Spleen (tissue), 7 donors: ENCODE data around the gene HCFC1R1.
"Not testable (repeated sequence)": the region's sequence is repeated elsewhere in the genome, so short reads cannot be mapped to it uniquely, and the experiment has no call there.

Experiments
- POLR2A ChIP-seq, 3 donors: fragments of 450-650 bp; IDR thresholded peaks; one replicate each; pipeline ENCODE4 v1.5.1; 2017; ENCODE audit warnings: antibody characterized with exemption in 3 of 3, mild to moderate bottlenecking in 1 of 3
- POLR2AphosphoS5 ChIP-seq, 3 donors: sonication (generic); formaldehyde crosslinking; IDR thresholded peaks; one replicate each; pipeline ENCODE4 v1.5.1; 2017; ENCODE audit warnings: antibody characterized with exemption in 3 of 3
- TF ChIP-seq, protein P1 (sequence below), 11 experiments: fragments of 200-600 bp in 7 of 11; fragments of 450-650 bp in 4 of 11; sonication (generic) in 4 of 11; IDR thresholded peaks in 8 of 11; conservative IDR thresholded peaks in 3 of 11; 1 replicate in 7 of 11; 2 replicates in 4 of 11; pipeline versions ENCODE4 v1.4.0 to v1.8.0; 2016 to 2021; ENCODE audit warnings: antibody characterized with exemption in 11 of 11, inconsistent platforms in 4 of 11, mild to moderate bottlenecking in 1 of 11
- donor health status: DM: no; HTN: no; CAD: no; lungs with moderate emphysema.
- donor health status: DM: no; HTN: no; CAD: no.
- donor health status: DM: no; HTN: no; CAD: no.

- TF ChIP-seq, protein P1, sequence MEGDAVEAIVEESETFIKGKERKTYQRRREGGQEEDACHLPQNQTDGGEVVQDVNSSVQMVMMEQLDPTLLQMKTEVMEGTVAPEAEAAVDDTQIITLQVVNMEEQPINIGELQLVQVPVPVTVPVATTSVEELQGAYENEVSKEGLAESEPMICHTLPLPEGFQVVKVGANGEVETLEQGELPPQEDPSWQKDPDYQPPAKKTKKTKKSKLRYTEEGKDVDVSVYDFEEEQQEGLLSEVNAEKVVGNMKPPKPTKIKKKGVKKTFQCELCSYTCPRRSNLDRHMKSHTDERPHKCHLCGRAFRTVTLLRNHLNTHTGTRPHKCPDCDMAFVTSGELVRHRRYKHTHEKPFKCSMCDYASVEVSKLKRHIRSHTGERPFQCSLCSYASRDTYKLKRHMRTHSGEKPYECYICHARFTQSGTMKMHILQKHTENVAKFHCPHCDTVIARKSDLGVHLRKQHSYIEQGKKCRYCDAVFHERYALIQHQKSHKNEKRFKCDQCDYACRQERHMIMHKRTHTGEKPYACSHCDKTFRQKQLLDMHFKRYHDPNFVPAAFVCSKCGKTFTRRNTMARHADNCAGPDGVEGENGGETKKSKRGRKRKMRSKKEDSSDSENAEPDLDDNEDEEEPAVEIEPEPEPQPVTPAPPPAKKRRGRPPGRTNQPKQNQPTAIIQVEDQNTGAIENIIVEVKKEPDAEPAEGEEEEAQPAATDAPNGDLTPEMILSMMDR (IDR thresholded peaks at IDR 0.05 in 8 of 11, conservative IDR thresholded peaks at IDR 0.05 in 3 of 11) = peak in 1 of 11 experiments; percentile 10
- not testable (repeated sequence) for TF ChIP-seq POLR2A, POLR2AphosphoS5 (IDR thresholded peaks at IDR 0.05)
Observed at GRCh38 chr16:3072576-3073263, 49.0 kb upstream of the HCFC1R1 start.
